CD4-positive, alpha-beta T cell treated with Interleukin-2 at 100 ng/mL for 4 hours (primary cell): ENCODE results near the gene IGF2BP1.

Source experiments
- DNase-seq: peaks from one replicate; pipeline ENCODE4 v3.0.0-alpha.2; 2020; ENCODE audit warnings: low spot score

Gene IGF2BP1

DNA sequence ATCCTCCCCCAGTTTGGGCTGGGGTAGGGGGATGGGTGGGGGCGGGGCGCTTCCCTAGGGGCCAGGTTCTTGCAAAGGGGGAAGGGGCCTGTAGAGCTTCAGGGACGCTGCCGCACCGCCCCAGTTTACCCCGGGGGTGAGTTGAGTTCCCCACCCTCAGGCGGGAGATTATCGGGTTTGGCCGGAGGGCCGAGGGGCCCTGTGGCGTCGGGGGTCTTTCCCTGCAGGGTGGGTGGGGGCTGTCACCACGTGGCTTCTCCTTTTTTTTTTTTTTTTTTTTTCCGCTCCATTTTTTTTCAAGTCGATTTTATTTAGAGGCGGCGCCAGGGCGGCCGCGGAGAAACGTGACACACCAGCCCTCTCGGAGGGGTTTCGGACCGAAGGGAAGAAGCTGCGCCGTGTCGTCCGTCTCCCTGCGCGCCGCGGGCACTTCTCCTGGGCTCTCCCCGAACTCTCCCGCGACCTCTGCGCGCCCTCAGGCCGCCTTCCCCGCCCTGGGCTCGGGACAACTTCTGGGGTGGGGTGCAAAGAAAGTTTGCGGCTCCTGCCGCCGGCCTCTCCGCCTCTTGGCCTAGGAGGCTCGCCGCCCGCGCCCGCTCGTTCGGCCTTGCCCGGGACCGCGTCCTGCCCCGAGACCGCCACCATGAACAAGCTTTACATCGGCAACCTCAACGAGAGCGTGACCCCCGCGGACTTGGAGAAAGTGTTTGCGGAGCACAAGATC, at the start of gene IGF2BP1:
Gene IGF2BP1 (plus strand): TSS at position 283 of the 724 bp plus-strand sequence. CDS start 361 bp downstream, at position 644.
- no peak for DNase-seq

DNA sequence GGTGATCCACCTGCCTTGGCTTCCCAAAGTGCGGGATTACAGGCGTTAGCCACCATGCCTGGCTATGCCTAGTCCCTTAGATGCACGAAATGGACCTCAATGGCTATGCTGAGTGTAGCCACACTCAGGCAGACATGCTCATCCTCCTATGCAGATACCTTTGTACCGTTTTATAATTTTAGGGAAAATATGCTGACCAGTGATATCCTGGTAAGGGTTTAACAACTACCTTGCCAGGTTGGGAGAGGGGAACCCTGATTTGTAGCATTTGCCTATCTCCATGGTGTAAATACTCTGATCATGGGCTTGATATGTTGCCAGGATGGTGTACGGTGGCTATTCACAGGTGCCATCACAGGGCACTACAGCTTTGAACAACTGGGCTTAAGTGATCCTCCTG, 45.6 kb upstream of the IGF2BP1 start:
- DNase-seq, result no peak

- DNase-seq, result no peak
These were observed 44.3 kb upstream of the IGF2BP1 start for GRCh38 chr17:48952904-48953303.

DNA sequence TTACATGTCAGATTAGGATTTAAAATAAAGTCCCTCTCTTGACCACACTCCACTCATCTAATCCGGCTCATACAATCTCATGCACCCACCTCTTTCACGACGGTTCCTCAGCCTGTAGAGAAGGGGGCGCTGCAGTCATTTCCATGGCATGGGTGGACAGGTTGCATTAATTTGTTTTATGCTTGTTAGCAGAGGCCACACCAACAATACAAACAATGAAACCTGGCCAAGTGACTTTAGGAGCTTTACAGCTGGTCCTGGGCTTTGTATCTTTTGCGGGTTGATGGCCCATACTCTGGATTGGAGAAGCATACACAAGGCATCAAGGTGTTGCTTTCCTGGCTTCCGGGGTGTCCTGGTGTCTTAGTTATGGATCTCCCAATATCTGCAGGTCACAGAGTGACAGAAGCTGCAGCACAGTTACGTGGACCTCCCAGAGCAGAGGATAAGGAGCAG, 42.9 kb upstream of the IGF2BP1 start:
- DNase-seq, result no peak

GRCh38 chr17:48960834-48961515, 36.2 kb upstream of the IGF2BP1 start:
- DNase-seq, result no peak

DNA sequence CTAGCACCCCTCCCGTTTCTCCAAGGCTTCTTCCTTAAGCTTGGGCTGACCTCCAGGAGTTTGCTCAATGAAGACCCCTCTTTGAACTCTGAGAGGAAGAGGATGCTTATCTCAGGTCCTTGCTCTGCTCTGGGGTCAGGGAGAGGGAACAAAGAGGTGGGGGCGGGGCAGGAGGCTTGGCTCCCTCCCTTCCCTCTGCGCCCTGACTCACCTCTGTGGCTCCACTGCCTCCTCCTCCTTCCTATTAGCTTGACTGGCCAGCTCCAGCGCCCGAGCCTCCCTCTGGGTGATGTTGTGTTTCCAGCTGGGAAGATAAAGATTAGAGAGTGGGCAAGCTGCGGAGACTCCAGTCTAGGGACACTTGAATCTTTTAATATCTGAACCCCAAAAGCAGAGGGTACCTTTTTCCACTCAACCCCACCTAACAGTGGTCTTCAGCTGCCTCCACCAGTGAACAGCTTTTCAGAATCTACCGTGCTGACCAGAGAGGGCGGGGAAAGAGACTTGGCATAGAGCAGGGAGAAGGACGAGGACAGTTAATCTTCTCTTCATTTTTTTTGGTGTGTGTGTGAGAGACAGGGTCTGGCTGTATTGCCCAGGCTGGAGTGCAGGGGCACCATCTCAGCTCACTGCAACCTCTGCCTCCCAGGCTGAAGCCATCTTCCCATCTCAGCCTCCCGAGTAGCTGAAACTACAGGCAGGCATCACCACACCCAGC, 35.5 kb upstream of the IGF2BP1 start:
- DNase-seq, result no peak

DNA sequence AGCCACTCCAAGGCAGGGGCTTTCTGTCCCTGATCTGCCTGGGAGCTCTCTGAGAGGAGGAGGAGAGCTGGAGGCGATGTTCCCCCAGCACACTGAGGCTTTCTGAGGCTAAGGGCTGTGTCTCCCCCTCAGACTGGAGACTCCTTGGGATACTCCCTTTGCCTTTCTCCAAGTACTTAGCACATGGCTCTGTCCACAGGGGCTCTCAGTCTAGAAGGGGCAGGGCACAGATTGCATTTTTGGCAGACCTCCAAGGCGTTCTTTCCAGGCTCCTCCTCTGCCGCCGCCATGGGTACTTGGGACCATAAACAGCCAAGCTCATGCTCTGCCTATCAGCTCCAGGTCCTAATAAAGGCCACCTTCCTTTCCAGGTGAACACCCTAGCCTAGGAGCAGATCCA, 27.0 kb upstream of the IGF2BP1 start:
- no peak for DNase-seq

DNA sequence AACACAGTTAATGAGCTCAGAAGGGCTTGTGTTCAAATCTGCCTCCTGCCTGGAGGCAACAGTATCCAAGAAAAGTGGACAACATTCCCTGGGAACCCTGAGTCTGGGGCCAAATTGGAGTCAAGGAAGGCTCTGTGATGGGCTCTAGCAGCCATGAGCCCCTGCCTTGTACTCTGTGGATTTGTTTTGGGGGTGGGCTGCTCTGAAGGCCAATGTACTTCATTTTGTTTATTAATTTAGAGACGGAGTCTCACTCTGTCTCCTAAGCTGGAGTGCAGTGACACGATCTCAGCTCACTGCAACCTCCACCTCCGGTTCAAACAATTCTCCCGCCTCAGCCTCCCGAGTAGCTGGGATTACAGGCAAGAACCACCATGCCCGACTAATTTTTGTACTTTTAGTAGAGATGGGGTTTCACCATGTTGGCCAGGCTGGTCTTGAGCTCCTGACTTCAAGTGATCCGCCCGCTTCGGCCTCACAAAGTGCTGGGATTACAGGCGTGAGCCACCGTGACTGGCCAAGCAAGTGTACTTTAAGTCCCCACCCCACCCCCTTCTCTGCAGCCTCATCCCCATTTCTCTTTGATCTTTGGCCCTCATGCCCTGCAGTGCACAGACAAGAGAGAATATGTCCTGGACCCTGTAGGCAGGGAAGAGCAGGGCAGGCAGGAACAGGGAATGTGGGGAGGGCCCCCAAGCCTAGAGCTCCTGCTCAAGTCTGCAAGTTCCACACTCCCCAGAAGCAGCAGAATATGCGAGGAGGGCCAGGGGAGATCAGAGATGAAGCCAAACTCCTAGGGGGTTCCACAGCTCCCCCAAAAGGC, 26.1 kb upstream of the IGF2BP1 start:
- DNase-seq, result no peak

DNA sequence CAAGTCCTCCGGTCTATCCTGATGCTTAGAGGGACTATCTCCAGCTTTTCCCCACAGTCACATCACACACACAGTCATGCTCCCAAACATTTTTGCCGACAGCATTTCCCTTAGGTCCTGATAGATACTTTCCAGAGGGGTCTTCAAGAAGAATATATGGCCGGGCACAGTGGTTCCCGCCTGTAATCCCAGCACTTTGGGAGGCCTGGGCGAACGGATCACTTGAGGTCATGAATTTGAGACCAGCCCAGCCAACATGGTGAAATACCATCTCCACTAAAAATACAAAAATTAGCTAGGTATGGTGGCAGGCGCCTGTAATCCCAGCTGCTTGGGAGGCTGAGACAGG, 24.5 kb upstream of the IGF2BP1 start:
- DNase-seq, result no peak

GRCh38 chr17:48973806-48974205, 23.4 kb upstream of the IGF2BP1 start:
- DNase-seq, result no peak

DNA sequence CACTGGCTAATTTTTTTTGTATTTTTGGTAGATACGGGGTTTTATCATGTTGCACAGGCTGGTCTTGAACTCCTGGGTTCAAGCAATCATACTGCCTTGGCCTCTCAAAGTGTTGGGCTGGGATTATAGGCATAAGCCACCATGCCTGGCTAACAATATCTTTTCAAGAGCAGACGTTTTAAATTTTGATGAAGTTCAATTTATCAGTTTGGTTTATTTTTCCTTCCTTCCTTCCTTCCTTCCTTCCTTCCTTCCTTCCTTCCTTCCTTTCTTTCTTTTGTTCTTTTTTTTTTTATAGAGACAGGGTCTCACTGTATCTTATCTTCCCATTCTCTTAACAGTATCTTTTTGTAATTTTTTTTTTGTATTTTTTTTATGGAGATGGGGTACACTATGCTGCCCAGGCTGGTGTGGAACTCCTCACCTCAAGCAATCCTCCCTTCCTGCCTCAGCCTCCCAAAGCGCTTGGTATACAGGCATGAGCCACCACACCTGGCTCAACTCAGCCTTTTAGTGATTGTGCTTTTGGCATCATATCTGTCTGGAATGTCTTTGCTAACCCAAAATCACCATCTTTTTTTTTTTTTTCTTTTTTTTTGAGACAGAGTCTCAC, 15.2 kb upstream of the IGF2BP1 start:
- DNase-seq, result no peak

GRCh38 chr17:48985436-48986245, 11.5 kb upstream of the IGF2BP1 start:
- no peak for DNase-seq

- no peak for DNase-seq
These were observed 8.1 kb upstream of the IGF2BP1 start for GRCh38 chr17:48989100-48989499.

DNA sequence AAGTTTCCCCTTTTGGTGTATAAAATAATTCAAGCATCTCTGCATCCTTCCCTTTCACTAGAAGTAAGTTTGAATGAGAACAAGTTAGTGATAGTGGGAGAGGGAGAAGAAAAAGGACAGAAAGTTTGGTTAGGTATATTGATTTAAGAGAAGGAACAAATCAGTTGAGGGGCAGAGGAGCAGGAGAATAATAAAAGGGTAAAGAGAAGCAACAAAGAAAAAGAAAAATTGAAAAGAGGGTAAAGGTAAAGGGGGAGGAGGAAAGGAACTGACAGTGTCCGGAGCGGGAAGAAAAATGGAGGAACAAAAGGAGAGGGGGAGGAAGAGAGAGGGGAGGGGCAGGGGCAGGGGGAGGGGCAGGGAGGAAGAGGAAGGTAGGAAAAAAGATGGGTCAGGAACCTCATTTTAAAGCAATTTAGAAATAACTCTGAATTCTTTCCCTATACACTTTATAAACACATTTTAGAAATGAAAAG, 6.3 kb upstream of the IGF2BP1 start:
- no peak for DNase-seq

DNA sequence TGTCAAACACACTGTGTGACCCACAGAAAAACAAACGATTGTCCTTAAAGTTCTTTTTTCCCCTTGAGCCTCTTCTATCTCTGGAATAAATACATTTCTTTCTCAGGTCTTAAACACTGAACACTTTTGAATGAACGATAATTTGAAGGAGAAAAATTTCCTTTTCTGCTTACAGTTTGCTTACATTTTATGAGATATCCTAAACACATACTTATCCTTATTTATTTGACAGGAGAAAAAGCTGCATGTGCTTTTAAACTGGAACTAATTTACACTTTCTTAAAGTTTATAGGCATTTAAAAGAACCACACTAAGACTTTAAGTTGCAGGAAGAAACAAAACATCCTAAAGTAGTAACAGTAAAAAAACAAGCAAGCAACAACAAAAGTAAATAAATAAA, 4.7 kb upstream of the IGF2BP1 start:
- no peak for DNase-seq

DNA sequence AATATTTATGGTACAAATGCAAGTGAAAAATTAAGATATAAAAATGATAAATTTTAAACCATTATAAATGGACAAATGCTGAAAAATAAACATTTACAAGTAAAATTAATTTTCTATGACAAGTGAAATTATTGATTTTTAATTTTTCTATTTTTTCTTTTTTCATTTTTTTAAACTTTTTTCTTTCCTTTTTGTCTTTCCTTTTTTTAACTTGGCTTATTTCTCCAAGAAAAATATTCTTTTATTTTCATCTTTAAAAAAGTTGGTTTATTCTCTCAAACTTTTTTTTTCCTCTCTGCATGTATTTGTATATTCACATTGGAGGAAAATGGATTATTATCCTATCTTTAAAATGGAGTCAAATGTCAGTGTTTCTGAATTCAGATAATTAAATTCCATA, 3.9 kb upstream of the IGF2BP1 start:
- no peak for DNase-seq

DNA sequence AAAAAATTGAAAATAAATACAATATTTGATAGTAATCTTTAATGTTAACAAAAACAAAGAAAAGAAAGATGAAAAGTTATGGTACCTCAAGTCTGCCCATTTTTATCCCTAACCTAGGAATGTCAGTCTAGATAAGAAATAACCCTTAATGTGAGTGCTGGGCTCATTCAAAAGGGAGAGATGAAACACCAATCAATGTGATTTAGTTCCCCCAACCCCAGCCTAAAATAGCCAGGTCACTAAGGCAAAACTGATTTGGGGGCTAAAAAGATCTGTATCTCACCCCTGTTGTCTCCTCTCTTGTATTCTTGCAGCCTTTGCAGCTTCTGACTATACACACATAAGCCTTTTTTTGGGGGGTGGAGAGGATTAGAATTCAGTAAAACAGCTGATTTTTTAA, 3.2 kb upstream of the IGF2BP1 start:
- DNase-seq, result no peak

GRCh38 chr17:48994549-48995303, 2.5 kb upstream of the IGF2BP1 start:
- DNase-seq, result no peak

GRCh38 chr17:48995304-48995973, 1.7 kb upstream of the IGF2BP1 start:
- DNase-seq, result no peak
